CD4-positive, alpha-beta T cell treated with Interleukin-21 for 1 hour (primary cell): ENCODE results near the gene IGF1R.
A peak's percentile ranks its signal among the peaks of the same experiment; 100 is the strongest.

ENCODE experiments used
- DNase-seq: peaks from one replicate; pipeline ENCODE4 v3.0.0-alpha.2; 2020

IGF1R gene

GRCh38 chr15:98843844-98844243 is 195.5 kb downstream of the IGF1R start:
- no peak for DNase-seq

GRCh38 chr15:98844261-98844660 is 195.9 kb downstream of the IGF1R start:
- no peak for DNase-seq

DNA sequence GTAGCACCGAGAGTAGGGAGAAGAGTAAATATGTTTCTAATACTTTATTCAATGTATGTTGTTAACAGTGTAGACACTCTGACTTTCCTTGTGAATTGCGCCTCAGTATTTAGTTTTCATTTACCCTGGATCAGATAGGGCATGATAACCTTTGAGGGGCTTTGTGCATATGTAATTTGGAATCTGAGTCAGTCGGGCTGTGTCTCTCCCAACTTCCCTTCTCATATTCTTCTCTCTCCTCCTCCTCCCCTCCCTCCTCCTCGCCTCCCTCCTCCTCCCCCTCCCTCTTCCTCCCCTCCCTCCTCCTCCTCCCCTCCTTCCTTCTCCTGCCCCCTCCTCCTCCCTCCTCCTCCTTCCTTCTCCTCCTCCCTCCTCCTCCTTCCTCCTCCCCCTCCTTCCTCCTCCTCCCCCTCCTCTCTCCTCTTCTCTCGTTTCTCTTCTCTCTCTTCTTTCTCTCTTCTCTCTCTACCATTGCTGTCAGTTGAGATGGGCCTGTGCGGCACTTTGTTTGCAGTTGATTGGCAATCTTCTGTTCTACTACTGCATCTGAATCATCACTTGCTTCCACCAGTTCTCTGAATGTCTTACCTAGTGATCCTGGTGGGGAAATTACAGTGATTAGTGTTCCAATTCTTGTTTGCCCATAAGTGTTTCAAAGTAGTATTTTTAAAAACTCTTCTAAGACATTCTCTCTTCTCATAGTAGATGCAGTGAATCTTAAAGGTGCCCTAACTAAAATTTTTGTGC is 197.0 kb downstream of the IGF1R start:
- no peak for DNase-seq

GRCh38 chr15:98850961-98851572 is 202.7 kb downstream of the IGF1R start:
- peak; percentile 69 for DNase-seq

DNA sequence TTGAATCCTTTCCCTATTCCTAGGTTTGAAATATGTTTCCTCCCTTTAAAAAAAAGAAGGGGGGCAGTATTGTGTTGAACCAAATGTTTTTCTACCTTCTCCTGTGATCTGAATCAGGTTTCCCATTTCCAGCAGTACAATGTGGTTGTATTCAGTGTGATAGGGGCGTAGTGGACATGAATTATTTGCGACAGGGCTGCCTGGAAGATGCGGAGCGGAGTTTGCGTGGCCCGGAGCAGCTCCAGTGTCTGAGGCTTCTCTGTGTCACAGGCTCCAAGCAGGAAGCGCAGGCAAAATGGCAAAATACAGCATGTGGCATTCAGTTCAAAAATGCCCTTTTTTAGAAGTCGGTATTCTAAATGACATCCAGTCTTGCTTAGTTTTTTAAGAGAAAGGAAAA is 204.8 kb downstream of the IGF1R start:
- DNase-seq = peak; percentile 79

DNA sequence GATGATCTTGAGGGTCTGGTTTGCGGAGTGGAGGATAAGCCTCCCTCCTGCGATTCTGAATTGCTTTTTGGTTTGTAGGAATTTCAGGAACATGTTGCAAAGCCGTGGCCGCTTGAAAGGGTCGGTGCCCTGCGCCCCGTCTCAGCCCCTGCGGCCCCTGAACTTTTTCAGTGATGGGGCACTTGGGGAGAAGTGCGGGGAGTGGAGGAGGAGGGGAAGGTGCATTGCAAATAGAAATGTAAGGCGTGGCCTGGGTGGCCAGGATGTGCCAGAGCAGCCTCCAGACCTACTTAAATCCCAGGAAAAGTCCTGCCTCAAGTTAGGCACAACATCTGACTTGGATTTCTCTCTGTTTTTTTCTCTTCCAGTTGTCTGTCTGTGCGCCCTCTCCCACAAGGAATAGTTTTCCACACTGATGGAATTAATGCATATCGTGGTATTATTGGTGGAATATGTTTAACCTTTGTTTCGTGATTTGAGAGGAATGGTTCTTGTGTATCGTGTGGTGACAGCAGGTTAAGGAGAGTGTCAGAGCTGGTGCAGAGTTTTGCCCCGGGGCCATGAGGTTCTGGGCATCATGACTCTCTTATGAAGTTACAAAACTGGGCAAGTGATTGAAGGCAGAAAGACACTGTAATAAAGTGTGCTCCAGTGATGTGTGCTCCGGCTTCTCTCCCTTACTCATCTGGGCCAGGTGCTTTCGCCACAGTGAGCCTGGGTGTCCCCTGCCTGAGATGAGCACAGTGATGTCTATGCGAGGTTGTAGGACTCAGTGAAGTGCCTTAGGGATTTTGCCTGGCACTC is 205.5 kb downstream of the IGF1R start:
- DNase-seq = no peak

DNA sequence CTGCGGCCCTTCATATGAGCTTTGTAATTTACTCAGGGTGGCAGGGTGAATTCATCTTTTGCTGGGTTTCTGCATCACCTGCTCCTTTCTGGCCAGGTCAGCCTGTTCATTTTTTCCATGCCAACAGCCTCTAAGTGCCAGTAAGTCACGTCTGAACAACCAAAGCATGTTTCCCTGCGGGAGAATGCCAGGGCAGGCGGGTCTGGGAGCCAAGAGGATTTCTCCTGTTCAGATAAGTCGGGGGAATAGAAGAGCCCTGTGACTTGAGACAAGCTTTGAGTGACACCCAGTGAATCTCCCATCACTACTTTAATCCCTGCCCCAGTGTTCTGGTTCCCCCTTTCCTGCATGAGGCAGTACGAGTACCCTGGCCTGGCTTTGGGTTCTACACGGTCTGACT is 206.2 kb downstream of the IGF1R start:
- DNase-seq = no peak

DNA sequence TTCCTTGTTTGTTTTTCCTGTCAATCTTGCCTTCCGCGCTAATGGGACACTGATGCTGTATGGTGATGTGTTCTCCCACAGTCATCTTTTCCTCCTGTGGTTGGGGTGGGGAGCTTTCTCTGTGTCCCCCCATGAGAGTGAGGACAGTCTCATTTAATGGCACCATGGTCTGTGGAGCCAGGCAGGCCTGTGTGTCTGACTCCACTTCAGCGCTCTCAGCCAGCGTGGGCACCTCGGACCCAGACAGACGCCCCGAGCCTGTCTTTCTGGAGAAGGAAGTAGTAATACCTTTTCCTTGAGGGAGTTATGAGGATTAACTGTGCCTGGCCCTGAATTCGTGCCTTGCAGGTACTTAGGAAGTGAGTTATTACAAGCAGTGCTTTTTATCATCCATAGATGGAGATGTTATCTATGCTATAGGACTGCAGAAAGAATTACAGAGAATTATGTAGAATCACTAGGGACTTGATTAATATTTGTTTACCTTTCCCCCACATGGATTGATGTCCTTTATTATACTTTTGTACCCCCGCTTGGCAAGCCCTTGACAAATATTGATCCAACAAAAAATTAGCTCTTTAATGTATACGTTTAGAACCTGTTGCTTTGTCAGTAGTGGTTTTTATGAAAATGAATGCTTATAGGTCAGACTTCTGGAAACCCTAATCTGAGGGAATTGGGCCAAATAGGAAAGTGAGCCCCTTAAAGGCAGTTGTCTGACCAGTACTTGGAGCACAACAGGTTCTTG is 206.9 kb downstream of the IGF1R start:
- no peak for DNase-seq

GRCh38 chr15:98855815-98856531 is 207.6 kb downstream of the IGF1R start:
- DNase-seq = no peak

DNA sequence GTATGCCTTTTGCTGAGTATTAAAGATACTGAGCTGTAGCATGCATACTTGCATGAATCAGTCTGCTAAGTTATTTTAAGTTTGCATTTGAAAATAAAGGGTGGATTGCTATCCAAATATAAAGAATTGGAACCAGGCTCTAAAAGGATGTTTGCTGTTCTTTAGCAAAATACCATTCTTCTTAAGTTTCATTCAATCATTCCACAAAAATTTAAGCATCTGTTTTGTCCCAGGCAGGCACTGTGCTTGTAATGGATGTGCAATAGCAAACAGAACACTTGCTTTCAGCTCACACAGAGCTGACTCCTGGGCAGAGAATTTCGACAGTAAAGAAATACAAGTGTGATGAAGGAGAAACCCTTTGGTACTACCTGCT is 208.2 kb downstream of the IGF1R start:
- no peak for DNase-seq

- no peak for DNase-seq
Measured at GRCh38 chr15:98858610-98859023, 210.3 kb downstream of the IGF1R start.

DNA sequence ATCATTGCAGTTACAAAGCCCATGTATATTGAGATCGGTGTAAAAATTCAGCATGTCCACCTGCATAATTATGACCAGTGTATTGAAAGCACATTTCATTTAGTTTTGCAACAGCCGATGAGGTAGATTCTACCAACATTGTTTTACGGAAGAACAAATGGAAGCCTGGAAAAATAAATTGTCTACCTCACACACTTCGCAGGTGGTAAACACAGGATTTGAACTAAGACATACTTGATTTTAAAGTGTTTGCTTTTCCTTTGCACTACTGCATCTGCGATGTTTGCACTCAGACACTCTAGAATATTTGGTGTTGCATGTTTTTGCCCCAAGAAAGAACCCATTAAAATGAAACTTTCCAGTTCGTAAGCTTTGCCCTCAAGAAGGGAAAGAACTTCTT is 210.8 kb downstream of the IGF1R start:
- DNase-seq = no peak

DNA sequence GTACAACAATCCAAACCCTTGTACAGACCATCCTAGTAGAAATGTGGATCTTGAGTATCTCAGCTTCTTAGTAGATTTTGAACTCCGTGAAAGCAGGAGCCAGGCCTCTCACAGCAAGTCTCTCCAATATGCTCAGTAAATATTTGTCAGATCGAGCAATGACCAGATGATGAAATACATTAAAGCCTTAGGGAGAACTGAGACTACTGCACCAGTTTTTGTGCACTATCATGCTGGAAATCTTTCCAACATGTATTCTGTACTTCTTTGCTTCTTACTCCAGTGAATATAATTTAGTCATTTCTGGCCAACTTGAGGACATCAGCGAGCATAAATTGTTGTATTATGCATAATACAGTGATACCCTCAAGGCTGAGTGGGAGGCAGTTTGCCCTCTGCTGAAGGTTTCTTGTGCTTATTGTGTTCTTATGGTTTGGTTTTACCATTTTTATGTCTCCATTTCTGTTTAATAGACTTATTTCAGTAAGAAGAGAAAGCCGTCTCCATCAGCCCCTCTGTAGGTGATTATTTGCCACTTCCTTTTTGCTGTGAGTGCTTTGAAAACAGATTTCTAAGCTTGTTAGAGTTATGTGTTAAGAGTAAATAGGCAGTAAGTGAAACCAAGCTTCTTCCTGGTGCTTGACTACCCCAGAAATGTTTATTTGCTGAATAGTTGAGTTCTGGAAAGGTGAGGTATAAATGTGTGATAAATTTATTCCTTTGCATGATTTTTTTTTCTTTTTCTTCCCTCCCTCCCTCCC is 212.1 kb downstream of the IGF1R start:
- no peak for DNase-seq

GRCh38 chr15:98861188-98861587 is 212.8 kb downstream of the IGF1R start:
- DNase-seq = no peak

DNA sequence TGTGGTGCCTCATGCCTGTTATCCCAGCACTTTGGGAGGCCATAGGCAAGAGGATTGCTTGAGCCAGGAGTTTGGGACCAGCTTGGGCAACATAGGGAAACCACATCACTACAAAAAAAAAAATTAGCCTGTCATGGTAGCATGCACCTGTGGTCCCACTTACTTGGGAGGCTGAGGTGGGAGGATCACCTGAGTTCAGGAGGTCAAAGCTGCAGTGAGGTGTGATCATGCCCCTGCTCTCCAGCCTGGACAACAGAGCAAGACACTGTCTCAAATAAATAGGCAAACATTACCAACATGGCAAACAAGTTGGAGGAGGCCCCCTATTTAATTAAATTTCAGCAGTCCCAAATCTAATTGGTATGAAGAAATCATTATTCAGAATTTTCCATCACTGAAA is 215.6 kb downstream of the IGF1R start:
- no peak for DNase-seq

GRCh38 chr15:98865397-98866339 is 217.3 kb downstream of the IGF1R start:
- peak; percentile 69 for DNase-seq

GRCh38 chr15:98866511-98866910 is 218.2 kb downstream of the IGF1R start:
- DNase-seq = no peak

DNA sequence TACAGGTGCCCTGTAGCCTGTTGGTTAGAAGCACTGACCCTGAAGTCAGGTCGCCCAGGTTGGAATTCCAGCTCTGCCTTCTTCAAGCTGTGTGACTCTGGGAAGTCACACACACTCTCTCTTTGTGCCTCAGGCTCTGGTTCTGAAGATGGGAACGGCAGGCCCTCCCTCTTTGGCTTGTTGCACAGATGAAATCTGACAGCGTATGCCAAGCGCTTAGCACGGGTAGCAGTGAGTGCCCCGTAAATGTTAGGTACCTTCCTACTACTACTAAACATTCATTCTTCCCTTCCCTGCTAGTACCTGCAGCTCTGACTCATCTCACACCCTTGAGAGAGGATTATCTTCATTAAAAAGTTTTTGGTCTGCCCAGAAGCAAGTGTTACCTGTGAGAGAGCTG is 220.2 kb downstream of the IGF1R start:
- no peak for DNase-seq

- DNase-seq = no peak
Measured at GRCh38 chr15:98870788-98871187, 222.4 kb downstream of the IGF1R start.

DNA sequence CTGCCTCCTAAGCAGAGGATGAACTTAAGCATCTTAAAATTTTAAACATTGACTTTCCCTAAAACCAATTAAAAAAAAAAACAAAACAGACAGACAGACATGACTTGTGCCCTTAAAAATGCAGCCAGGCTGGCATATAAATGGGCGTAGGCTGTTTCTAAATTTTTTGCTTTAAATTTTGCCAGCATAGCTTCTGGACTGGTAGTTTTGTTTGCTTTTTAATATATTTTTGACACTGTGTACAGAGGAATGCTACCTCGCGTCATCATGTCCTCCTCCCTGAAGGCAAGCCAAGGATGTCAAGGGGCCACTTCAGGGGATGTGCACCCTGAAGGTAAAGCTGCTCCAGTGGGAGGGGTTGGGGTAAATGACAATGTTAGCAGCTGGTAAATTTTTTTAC is 224.4 kb downstream of the IGF1R start:
- DNase-seq = no peak
